Activated CD4-positive, alpha-beta memory T cell treated with anti-CD3 and anti-CD28 coated beads, Interleukin-2, amount 10 ng/mL, durations not matched to agents 7 days and 5 days (primary cell): Measurements from ENCODE around the gene USP17L18. TPM values are rescaled to one million over a fixed set of nuclear protein-coding genes. Genes with fewer than 3 reads are reported as not detected.
"Not testable (repeated sequence)": the region's sequence is repeated elsewhere in the genome, so short reads cannot be mapped to it uniquely, and the experiment has no call there.

Experiments
- CTCF ChIA-PET: fragments of 350-600 bp; sonication (Branson Sonifier 250); formaldehyde crosslinking; loops from one replicate; lab custom pipeline; 2021; ENCODE audit warnings: antibody characterized with exemption, inconsistent platforms; lab: Charles Lee
- POLR2A ChIA-PET: fragments of 350-600 bp; sonication (Branson Sonifier 250); formaldehyde crosslinking; loops from one replicate; lab custom pipeline; 2021; ENCODE audit warnings: antibody characterized with exemption; lab: Charles Lee
- DNase-seq: peaks from one replicate; pipeline ENCODE4 v3.0.0-alpha.2; 2020
- H3K27ac Mint-ChIP-seq: one replicate; pipeline ENCODE4 v1.8.0; 2021; ENCODE audit warnings: mild to moderate bottlenecking, mixed read lengths
- H3K27me3 Mint-ChIP-seq: one replicate; pipeline ENCODE4 v1.8.0; 2021; ENCODE audit warnings: mixed read lengths
- H3K36me3 Mint-ChIP-seq: one replicate; pipeline ENCODE4 v1.8.0; 2021; ENCODE audit warnings: low read depth, mixed read lengths
- H3K4me1 Mint-ChIP-seq: one replicate; pipeline ENCODE4 v1.8.0; 2021; ENCODE audit warnings: mixed read lengths
- H3K4me3 Mint-ChIP-seq: one replicate; pipeline ENCODE4 v1.8.0; 2021; ENCODE audit warnings: mild to moderate bottlenecking, mixed read lengths
- H3K9me3 Mint-ChIP-seq: one replicate; pipeline ENCODE4 v1.8.0; 2021; ENCODE audit warnings: mixed read lengths
- total RNA-seq, 2 experiments: library from RNA; stranded (reverse); gene quantifications; one replicate each; pipeline ENCODE4 v1.2.3, GENCODE V29; 2021

Gene USP17L18, protein sequence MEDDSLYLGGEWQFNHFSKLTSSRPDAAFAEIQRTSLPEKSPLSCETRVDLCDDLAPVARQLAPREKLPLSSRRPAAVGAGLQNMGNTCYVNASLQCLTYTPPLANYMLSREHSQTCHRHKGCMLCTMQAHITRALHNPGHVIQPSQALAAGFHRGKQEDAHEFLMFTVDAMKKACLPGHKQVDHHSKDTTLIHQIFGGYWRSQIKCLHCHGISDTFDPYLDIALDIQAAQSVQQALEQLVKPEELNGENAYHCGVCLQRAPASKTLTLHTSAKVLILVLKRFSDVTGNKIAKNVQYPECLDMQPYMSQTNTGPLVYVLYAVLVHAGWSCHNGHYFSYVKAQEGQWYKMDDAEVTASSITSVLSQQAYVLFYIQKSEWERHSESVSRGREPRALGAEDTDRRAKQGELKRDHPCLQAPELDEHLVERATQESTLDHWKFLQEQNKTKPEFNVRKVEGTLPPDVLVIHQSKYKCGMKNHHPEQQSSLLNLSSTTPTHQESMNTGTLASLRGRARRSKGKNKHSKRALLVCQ
- total RNA-seq = not detected

DNA sequence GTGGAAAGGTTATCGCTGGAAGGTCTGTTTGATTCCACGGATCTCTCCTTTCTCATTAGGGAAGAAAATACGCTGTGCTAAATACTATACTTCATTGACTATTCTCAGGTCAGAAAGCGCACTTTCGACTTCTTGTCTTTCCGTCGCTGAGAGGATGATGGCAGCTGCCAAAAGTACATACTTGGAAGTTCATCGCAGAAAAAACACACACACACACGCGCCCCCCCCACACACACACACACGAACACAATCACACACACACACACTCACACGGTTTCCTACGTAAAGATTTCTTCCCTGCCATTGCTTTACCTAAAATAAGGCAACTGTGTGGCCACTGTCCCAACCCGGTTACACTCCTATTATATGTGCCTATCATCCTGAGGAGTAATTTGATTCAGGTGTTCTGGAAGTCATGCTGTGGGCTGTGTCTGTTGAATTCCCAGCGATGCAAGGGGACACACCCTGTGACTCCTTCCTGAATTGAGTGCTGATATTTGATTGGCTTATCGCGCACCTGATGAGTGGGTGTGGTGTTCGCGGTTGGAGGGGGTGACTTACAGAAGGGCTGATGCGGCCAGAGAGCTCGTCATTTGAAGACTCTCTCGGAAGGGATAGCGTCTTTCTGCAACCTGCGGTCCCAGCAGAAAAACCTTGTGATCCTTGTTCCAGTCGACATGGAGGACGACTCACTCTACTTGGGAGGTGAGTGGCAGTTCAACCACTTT is at the start of gene USP17L18:
TSS of gene USP17L18 (plus strand) at position 678 of the 728 bp plus-strand sequence. CDS start at position 678, 0 bp downstream.
- H3K27me3 Mint-ChIP-seq, H3K36me3 Mint-ChIP-seq, CTCF ChIA-PET, H3K4me1 Mint-ChIP-seq, H3K27ac Mint-ChIP-seq, POLR2A ChIA-PET, H3K4me3 Mint-ChIP-seq, H3K9me3 Mint-ChIP-seq: not testable (repeated sequence)
- peak; percentile 14 for DNase-seq

DNA sequence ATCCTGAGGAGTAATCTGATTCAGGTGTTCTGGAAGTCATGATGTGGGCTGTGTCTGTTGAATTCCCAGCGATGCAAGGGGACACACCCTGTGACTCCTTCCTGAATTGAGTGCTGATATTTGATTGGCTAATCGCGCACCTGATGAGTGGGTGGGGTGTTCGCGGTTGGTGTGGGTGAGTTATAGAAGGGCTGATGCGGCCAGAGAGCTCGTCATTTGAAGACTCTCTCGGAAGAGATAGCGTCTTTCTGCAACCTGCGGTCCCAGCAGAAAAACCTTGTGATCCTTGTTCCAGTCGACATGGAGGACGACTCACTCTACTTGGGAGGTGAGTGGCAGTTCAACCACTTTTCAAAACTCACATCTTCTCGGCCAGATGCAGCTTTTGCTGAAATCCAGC is 38.1 kb upstream of the USP17L18 start, which contains the start of gene USP17L10:
TSS of gene USP17L10 (plus strand) at position 301 of the 400 bp plus-strand sequence. CDS start at position 301, 0 bp downstream.
- CTCF ChIA-PET, H3K9me3 Mint-ChIP-seq, H3K36me3 Mint-ChIP-seq, H3K27me3 Mint-ChIP-seq, DNase-seq, H3K27ac Mint-ChIP-seq, H3K4me1 Mint-ChIP-seq, POLR2A ChIA-PET, H3K4me3 Mint-ChIP-seq: not testable (repeated sequence)

DNA sequence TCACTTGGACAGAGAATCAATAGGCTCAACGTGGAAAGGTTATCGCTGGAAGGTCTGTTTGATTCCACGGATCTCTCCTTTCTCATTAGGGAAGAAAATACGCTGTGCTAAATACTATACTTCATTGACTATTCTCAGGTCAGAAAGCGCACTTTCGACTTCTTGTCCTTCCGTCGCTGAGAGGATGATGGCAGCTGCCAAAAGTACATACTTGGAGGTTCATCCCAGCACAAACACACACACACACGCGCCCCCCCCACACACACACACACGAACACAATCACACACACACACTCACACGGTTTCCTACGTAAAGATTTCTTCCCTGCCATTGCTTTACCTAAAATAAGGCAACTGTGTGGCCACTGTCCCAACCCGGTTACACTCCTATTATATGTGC is 33.7 kb upstream of the USP17L18 start:
- CTCF ChIA-PET, H3K27me3 Mint-ChIP-seq, H3K4me1 Mint-ChIP-seq, H3K9me3 Mint-ChIP-seq, H3K4me3 Mint-ChIP-seq, POLR2A ChIA-PET, DNase-seq, H3K36me3 Mint-ChIP-seq, H3K27ac Mint-ChIP-seq: not testable (repeated sequence)

DNA sequence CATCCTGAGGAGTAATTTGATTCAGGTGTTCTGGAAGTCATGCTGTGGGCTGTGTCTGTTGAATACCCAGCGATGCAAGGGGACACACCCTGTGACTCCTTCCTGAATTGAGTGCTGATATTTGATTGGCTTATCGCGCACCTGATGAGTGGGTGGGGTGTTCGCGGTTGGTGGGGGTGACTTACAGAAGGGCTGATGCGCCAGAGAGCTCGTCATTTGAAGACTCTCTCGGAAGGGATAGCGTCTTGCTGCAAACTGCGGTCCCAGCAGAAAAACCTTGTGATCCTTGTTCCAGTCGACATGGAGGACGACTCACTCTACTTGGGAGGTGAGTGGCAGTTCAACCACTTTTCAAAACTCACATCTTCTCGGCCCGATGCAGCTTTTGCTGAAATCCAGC is 33.3 kb upstream of the USP17L18 start, which contains the start of gene USP17L11:
TSS of gene USP17L11 (plus strand) at position 301 of the 400 bp plus-strand sequence. CDS start at position 301, 0 bp downstream.
- H3K4me3 Mint-ChIP-seq, H3K27ac Mint-ChIP-seq, H3K9me3 Mint-ChIP-seq, DNase-seq, H3K4me1 Mint-ChIP-seq, CTCF ChIA-PET, H3K36me3 Mint-ChIP-seq, POLR2A ChIA-PET, H3K27me3 Mint-ChIP-seq: not testable (repeated sequence)

DNA sequence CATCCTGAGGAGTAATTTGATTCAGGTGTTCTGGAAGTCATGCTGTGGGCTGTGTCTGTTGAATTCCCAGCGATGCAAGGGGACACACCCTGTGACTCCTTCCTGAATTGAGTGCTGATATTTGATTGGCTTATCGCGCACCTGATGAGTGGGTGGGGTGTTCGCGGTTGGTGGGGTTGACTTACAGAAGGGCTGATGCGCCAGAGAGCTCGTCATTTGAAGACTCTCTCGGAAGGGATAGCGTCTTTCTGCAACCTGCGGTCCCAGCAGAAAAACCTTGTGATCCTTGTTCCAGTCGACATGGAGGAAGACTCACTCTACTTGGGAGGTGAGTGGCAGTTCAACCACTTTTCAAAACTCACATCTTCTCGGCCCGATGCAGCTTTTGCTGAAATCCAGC is 28.6 kb upstream of the USP17L18 start, which contains the start of gene USP17L12:
TSS of gene USP17L12 (plus strand) at position 301 of the 400 bp plus-strand sequence. CDS start at position 301, 0 bp downstream.
- H3K27me3 Mint-ChIP-seq, H3K27ac Mint-ChIP-seq, POLR2A ChIA-PET, DNase-seq, H3K36me3 Mint-ChIP-seq, H3K9me3 Mint-ChIP-seq, H3K4me3 Mint-ChIP-seq, H3K4me1 Mint-ChIP-seq, CTCF ChIA-PET: not testable (repeated sequence)

DNA sequence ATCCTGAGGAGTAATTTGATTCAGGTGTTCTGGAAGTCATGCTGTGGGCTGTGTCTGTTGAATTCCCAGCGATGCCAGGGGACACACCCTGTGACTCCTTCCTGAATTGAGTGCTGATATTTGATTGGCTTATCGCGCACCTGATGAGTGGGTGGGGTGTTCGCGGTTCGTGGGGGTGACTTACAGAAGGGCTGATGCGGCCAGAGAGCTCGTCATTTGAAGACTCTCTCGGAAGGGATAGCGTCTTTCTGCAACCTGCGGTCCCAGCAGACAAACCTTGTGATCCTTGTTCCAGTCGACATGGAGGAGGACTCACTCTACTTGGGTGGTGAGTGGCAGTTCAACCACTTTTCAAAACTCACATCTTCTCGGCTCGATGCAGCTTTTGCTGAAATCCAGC is 23.8 kb upstream of the USP17L18 start, which contains the start of gene USP17L13:
TSS of gene USP17L13 (plus strand) at position 301 of the 400 bp plus-strand sequence. CDS start at position 301, 0 bp downstream.
- H3K36me3 Mint-ChIP-seq, CTCF ChIA-PET, H3K27ac Mint-ChIP-seq, H3K4me1 Mint-ChIP-seq, H3K4me3 Mint-ChIP-seq, H3K27me3 Mint-ChIP-seq, DNase-seq, POLR2A ChIA-PET, H3K9me3 Mint-ChIP-seq: not testable (repeated sequence)

DNA sequence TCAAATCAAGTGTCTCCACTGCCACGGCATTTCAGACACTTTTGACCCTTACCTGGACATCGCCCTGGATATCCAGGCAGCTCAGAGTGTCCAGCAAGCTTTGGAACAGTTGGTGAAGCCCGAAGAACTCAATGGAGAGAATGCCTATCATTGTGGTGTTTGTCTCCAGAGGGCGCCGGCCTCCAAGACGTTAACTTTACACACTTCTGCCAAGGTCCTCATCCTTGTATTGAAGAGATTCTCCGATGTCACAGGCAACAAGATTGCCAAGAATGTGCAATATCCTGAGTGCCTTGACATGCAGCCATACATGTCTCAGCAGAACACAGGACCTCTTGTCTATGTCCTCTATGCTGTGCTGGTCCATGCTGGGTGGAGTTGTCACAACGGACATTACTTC is 18.2 kb upstream of the USP17L18 start:
- H3K27ac Mint-ChIP-seq, DNase-seq, H3K4me3 Mint-ChIP-seq, H3K9me3 Mint-ChIP-seq, CTCF ChIA-PET, POLR2A ChIA-PET, H3K27me3 Mint-ChIP-seq, H3K36me3 Mint-ChIP-seq, H3K4me1 Mint-ChIP-seq: not testable (repeated sequence)

DNA sequence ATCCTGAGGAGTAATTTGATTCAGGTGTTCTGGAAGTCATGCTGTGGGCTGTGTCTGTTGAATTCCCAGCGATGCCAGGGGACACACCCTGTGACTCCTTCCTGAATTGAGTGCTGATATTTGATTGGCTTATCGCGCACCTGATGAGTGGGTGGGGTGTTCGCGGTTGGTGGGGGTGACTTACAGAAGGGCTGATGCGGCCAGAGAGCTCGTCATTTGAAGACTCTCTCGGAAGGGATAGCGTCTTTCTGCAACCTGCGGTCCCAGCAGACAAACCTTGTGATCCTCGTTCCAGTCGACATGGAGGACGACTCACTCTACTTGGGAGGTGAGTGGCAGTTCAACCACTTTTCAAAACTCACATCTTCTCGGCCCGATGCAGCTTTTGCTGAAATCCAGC is 14.3 kb upstream of the USP17L18 start, which contains the start of gene USP17L15:
TSS of gene USP17L15 (plus strand) at position 301 of the 400 bp plus-strand sequence. CDS start at position 301, 0 bp downstream.
- DNase-seq, H3K36me3 Mint-ChIP-seq, H3K4me3 Mint-ChIP-seq, H3K27ac Mint-ChIP-seq, H3K27me3 Mint-ChIP-seq, H3K9me3 Mint-ChIP-seq, H3K4me1 Mint-ChIP-seq, CTCF ChIA-PET, POLR2A ChIA-PET: not testable (repeated sequence)

DNA sequence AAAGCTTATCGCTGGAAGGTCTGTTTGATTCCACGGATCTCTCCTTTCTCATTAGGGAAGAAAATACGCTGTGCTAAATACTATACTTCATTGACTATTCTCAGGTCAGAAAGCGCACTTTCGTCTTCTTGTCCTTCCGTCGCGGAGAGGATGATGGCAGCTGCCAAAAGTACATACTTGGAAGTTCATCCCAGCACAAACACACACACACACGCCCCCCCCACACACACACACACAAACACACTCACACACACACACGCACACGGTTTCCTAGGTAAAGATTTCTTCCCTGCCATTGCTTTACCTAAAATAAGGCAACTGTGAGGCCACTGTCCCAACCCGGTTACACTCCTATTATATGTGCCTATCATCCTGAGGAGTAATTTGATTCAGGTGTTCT is 10.0 kb upstream of the USP17L18 start:
- H3K27me3 Mint-ChIP-seq, H3K9me3 Mint-ChIP-seq, POLR2A ChIA-PET, DNase-seq, H3K4me3 Mint-ChIP-seq, CTCF ChIA-PET, H3K27ac Mint-ChIP-seq, H3K4me1 Mint-ChIP-seq, H3K36me3 Mint-ChIP-seq: not testable (repeated sequence)

DNA sequence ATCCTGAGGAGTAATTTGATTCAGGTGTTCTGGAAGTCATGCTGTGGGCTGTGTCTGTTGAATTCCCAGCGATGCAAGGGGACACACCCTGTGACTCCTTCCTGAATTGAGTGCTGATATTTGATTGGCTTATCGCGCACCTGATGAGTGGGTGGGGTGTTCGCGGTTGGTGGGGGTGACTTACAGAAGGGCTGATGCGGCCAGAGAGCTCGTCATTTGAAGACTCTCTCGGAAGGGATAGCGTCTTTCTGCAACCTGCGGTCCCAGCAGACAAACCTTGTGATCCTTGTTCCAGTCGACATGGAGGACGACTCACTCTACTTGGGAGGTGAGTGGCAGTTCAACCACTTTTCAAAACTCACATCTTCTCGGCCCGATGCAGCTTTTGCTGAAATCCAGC is 4.9 kb upstream of the USP17L18 start, which contains the start of gene USP17L17:
TSS of gene USP17L17 (plus strand) at position 301 of the 400 bp plus-strand sequence. CDS start at position 301, 0 bp downstream.
- DNase-seq, H3K27me3 Mint-ChIP-seq, H3K4me3 Mint-ChIP-seq, CTCF ChIA-PET, POLR2A ChIA-PET, H3K27ac Mint-ChIP-seq, H3K36me3 Mint-ChIP-seq, H3K4me1 Mint-ChIP-seq, H3K9me3 Mint-ChIP-seq: not testable (repeated sequence)

DNA sequence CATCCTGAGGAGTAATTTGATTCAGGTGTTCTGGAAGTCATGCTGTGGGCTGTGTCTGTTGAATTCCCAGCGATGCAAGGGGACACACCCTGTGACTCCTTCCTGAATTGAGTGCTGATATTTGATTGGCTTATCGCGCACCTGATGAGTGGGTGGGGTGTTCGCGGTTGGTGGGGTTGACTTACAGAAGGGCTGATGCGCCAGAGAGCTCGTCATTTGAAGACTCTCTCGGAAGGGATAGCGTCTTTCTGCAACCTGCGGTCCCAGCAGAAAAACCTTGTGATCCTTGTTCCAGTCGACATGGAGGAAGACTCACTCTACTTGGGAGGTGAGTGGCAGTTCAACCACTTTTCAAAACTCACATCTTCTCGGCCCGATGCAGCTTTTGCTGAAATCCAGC is 4.6 kb downstream of the USP17L18 start, which contains the start of gene USP17L19:
TSS of gene USP17L19 (plus strand) at position 301 of the 400 bp plus-strand sequence. CDS start at position 301, 0 bp downstream.
- H3K4me1 Mint-ChIP-seq, H3K4me3 Mint-ChIP-seq, CTCF ChIA-PET, DNase-seq, POLR2A ChIA-PET, H3K36me3 Mint-ChIP-seq, H3K27me3 Mint-ChIP-seq, H3K27ac Mint-ChIP-seq, H3K9me3 Mint-ChIP-seq: not testable (repeated sequence)

DNA sequence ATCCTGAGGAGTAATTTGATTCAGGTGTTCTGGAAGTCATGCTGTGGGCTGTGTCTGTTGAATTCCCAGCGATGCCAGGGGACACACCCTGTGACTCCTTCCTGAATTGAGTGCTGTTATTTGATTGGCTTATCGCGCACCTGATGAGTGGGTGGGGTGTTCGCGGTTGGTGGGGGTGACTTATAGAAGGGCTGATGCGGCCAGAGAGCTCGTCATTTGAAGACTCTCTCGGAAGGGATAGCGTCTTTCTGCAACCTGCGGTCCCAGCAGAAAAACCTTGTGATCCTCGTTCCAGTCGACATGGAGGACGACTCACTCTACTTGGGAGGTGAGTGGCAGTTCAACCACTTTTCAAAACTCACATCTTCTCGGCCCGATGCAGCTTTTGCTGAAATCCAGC is 9.4 kb downstream of the USP17L18 start, which contains the start of gene USP17L20:
TSS of gene USP17L20 (plus strand) at position 301 of the 400 bp plus-strand sequence. CDS start at position 301, 0 bp downstream.
- H3K36me3 Mint-ChIP-seq, CTCF ChIA-PET, H3K27me3 Mint-ChIP-seq, H3K27ac Mint-ChIP-seq, DNase-seq, H3K4me3 Mint-ChIP-seq, H3K9me3 Mint-ChIP-seq, H3K4me1 Mint-ChIP-seq, POLR2A ChIA-PET: not testable (repeated sequence)

DNA sequence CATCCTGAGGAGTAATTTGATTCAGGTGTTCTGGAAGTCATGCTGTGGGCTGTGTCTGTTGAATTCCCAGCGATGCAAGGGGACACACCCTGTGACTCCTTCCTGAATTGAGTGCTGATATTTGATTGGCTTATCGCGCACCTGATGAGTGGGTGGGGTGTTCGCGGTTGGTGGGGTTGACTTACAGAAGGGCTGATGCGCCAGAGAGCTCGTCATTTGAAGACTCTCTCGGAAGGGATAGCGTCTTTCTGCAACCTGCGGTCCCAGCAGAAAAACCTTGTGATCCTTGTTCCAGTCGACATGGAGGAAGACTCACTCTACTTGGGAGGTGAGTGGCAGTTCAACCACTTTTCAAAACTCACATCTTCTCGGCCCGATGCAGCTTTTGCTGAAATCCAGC is 14.1 kb downstream of the USP17L18 start, which contains the start of gene USP17L21:
TSS of gene USP17L21 (plus strand) at position 301 of the 400 bp plus-strand sequence. CDS start at position 301, 0 bp downstream.
- H3K4me3 Mint-ChIP-seq, H3K27me3 Mint-ChIP-seq, CTCF ChIA-PET, H3K4me1 Mint-ChIP-seq, H3K9me3 Mint-ChIP-seq, POLR2A ChIA-PET, DNase-seq, H3K36me3 Mint-ChIP-seq, H3K27ac Mint-ChIP-seq: not testable (repeated sequence)
